ENCODE measurements around the gene XYLT1. TPM values are rescaled to one million over a fixed set of nuclear protein-coding genes. Genes with fewer than 3 reads are reported as not detected.

XYLT1 gene
- total and polyA plus RNA-seq, 9 of the 15 experiments (the other 6 are each of a cell fraction or from before 2014, with no cell fraction given): 0.03 to 0.09 (median 0.08) TPM; not detected in 6

GRCh38 chr16:17519101-17519955 lies 48.6 kb upstream of the XYLT1 start:
- CTCF ChIA-PET (ENCODE audit: low intra/inter-chr PET ratio): no interaction called here

More at GRCh38 chr16:17519101-17519955, 48.6 kb upstream of the XYLT1 start:
- H3K4me3 ChIP-seq: no peak overlapping the region
- no peak overlapping the region for H3K9ac ChIP-seq (ENCODE audit: insufficient read depth in 1 of 2, low read depth in 2 of 2, low read length in 2 of 2)
- POLR2A ChIA-PET: no interaction called here
- no peak for DNase-seq (ENCODE audit: extremely low read depth in 1 of 4, low spot score in 3 of 4)
- in situ Hi-C loops (cut with MboI) (no loop called here), intact Hi-C loops (cut with micrococcal nuclease) (no loop called here)
- H3K27ac ChIP-seq (ENCODE audit: extremely low read depth, low read depth, low read length): no peak overlapping the region
- H3K27me3 ChIP-seq (ENCODE audit: control insufficient read depth in 2 of 2, insufficient read depth in 2 of 2, low read length in 2 of 2): peaks cover 4 to 8% of the 10 kb centered on the region in 2 experiments; a peak in 2 of 5 replicates
- H3K79me2 ChIP-seq (ENCODE audit: control insufficient read depth, insufficient read depth, low read length): no peaks in the 10 kb centered on the region
- TF ChIP-seq ZFP36 (IDR thresholded peaks at IDR 0.05; ENCODE audit: low read depth, low read length, partially characterized antibody) (no peak), NFE2 (IDR thresholded peaks at IDR 0.05; ENCODE audit: low read depth) (no peak), ZNF561 (CRISPR knock-in tag; conservative IDR thresholded peaks at IDR 0.05) (no peak), GABPB1 (CRISPR knock-in tag; IDR thresholded peaks at IDR 0.05) (no peak), MAFK (IDR thresholded peaks at IDR 0.05; ENCODE audit: low read length) (no peak), PHB (CRISPR knock-in tag; IDR thresholded peaks at IDR 0.05) (no peak), IRF9 (tag; IDR thresholded peaks at IDR 0.05) (no peak), SAFB (IDR thresholded peaks at IDR 0.05; ENCODE audit: borderline replicate concordance, low read depth, low read length) (no peak), ZNF695 (CRISPR knock-in tag; IDR thresholded peaks at IDR 0.05) (no peak), NRF1 (conservative IDR thresholded peaks at IDR 0.05 in 1 of 2, IDR thresholded peaks at IDR 0.05 in 1 of 2) (no peak), ETV5 (CRISPR knock-in tag; IDR thresholded peaks at IDR 0.05; ENCODE audit: low read depth) (no peak), HNRNPL (IDR thresholded peaks at IDR 0.05; ENCODE audit: low read depth, low read length) (no peak), ZNF3 (CRISPR knock-in tag; IDR thresholded peaks at IDR 0.05) (no peak), ESRRB (CRISPR knock-in tag; IDR thresholded peaks at IDR 0.05; ENCODE audit: borderline replicate concordance) (no peak)
- no TSS peak for BruUV-seq (replicated peaks)
- no peak for FAIRE-seq
- no peak overlapping the region for H2AFZ ChIP-seq (ENCODE audit: low read depth, low read length)
- H3K9me1 ChIP-seq (ENCODE audit: control insufficient read depth, insufficient read depth, low read length): no peaks in the 10 kb centered on the region
- WGBS (ENCODE audit: insufficient coverage, low coverage, missing lambda C conversion rate): 0% methylated on average over 9 of the region's 9 CpGs
- no peaks in the 10 kb centered on the region for H3K36me3 ChIP-seq (ENCODE audit: control insufficient read depth, insufficient read depth, low read length)
- ATAC-seq: no peak
- H3K4me1 ChIP-seq (replicated peaks in 1 of 2; ENCODE audit: control insufficient read depth in 2 of 2, insufficient read depth in 2 of 2, low read length in 2 of 2): no peaks in the 10 kb centered on the region
- no peaks in the 10 kb centered on the region for H4K20me1 ChIP-seq (replicated peaks; ENCODE audit: control insufficient read depth, insufficient read depth, low read length)
- H3K4me2 ChIP-seq (ENCODE audit: insufficient read depth, low read length): no peak overlapping the region
- no peaks in the 10 kb centered on the region for H3K9me3 ChIP-seq (replicated peaks; ENCODE audit: control insufficient read depth, insufficient read depth, low read depth, low read length)

Data from K562 (cell line).